Naive thymus-derived CD4-positive, alpha-beta T cell (primary cell): ENCODE data around the gene YWHAQ. TPM values are rescaled to one million over a fixed set of nuclear protein-coding genes. Genes with fewer than 3 reads are reported as not detected.

Source experiments
- ATAC-seq: fragments of 150-1000 bp; cut with Tn5 transposase; 2 replicates; pipeline ENCODE4 v1.10.0; 2021; ENCODE audit warnings: mild to moderate bottlenecking, moderate library complexity
- CTCF ChIA-PET: fragments of 350-600 bp; sonication (Branson Sonifier 250); formaldehyde crosslinking; loops from one replicate; lab custom pipeline; 2021; ENCODE audit warnings: antibody characterized with exemption; lab: Charles Lee
- POLR2A ChIA-PET: fragments of 350-600 bp; sonication (Branson Sonifier 250); formaldehyde crosslinking; loops from one replicate; lab custom pipeline; 2021; ENCODE audit warnings: antibody characterized with exemption, inconsistent platforms; lab: Charles Lee
- DNase-seq, 9 donors: peaks; one replicate each; pipeline versions ENCODE4 v3.0.0 to v3.0.0-alpha.2; 2020 to 2022; ENCODE audit warnings: mixed read lengths in 1 of 9
- H3K27ac ChIP-seq: one replicate; pipeline ENCODE4 v1.7.0; 2013; ENCODE audit warnings: mild to moderate bottlenecking, low read depth, low read length, moderate library complexity
- H3K27me3 ChIP-seq, 2 donors: one replicate each; pipeline ENCODE4 v1.7.0; 2013; ENCODE audit warnings: low read length in 2 of 2, mild to moderate bottlenecking in 2 of 2, moderate library complexity in 2 of 2; ENCODE audit not compliant: control insufficient read depth in 2 of 2, insufficient read depth in 2 of 2
- H3K36me3 ChIP-seq, 3 experiments: 1 replicate in 2 of 3; 2 replicates in 1 of 3; pipeline ENCODE4 v1.7.0; 2013; ENCODE audit warnings: low read length in 3 of 3, mild to moderate bottlenecking in 3 of 3, moderate library complexity in 1 of 3; ENCODE audit not compliant: insufficient read depth in 3 of 3, control insufficient read depth in 2 of 3
- H3K4me1 ChIP-seq, 2 donors: one replicate each; pipeline ENCODE4 v1.7.0; 2013; ENCODE audit warnings: low read length in 2 of 2, mild to moderate bottlenecking in 2 of 2, moderate library complexity in 1 of 2; ENCODE audit not compliant: control insufficient read depth in 2 of 2, insufficient read depth in 2 of 2
- H3K4me3 ChIP-seq: 2 replicates; pipeline ENCODE4 v1.7.0; 2013; ENCODE audit warnings: mild to moderate bottlenecking, low read length
- H3K9me3 ChIP-seq, 3 experiments: 1 replicate in 2 of 3; 2 replicates in 1 of 3; pipeline ENCODE4 v1.7.0; 2013; ENCODE audit warnings: low read length in 3 of 3; ENCODE audit not compliant: control insufficient read depth in 2 of 3
- H3K27ac Mint-ChIP-seq, 9 donors: one replicate each; pipeline ENCODE4 v1.8.0; 2020 to 2022; ENCODE audit warnings: mixed read lengths in 9 of 9, mild to moderate bottlenecking in 8 of 9, moderate library complexity in 5 of 9, inconsistent platforms in 2 of 9
- H3K27me3 Mint-ChIP-seq, 5 donors: one replicate each; pipeline ENCODE4 v1.8.0; 2021 to 2022; ENCODE audit warnings: mixed read lengths in 5 of 5, mild to moderate bottlenecking in 1 of 5
- H3K36me3 Mint-ChIP-seq, 5 donors: one replicate each; pipeline ENCODE4 v1.8.0; 2020 to 2022; ENCODE audit warnings: mixed read lengths in 5 of 5, mild to moderate bottlenecking in 3 of 5, inconsistent platforms in 1 of 5
- H3K4me1 Mint-ChIP-seq, 7 donors: one replicate each; pipeline ENCODE4 v1.8.0; 2020 to 2022; ENCODE audit warnings: mixed read lengths in 7 of 7, mild to moderate bottlenecking in 3 of 7, inconsistent platforms in 1 of 7
- H3K4me3 Mint-ChIP-seq, 10 donors: one replicate each; pipeline ENCODE4 v1.8.0; 2020 to 2022; ENCODE audit warnings: mild to moderate bottlenecking in 10 of 10, mixed read lengths in 10 of 10, moderate library complexity in 6 of 10, inconsistent platforms in 2 of 10
- H3K9me3 Mint-ChIP-seq, 11 donors: one replicate each; pipeline ENCODE4 v1.8.0; 2020 to 2022; ENCODE audit warnings: mixed read lengths in 11 of 11, mild to moderate bottlenecking in 4 of 11, inconsistent platforms in 1 of 11, moderate library complexity in 1 of 11
- intact Hi-C, 2 donors: fragments of 100-400 bp; cut with micrococcal nuclease; formaldehyde crosslinking; loops; one replicate each; pipeline ENCODE4 v1.15.1; 2023
- polyA plus RNA-seq, 2 donors: library from polyadenylated mRNA; unstranded; fragments of 300-500 nt; fragmentation: Illumina TruSeq; gene quantifications; one replicate each; pipeline ENCODE4 v1.2.3, GENCODE V29; 2021
- total RNA-seq, 6 experiments: library from RNA in 5 of 6; stranded (reverse) in 5 of 6; gene quantifications; 1 replicate in 5 of 6; 2 replicates in 1 of 6; pipeline ENCODE4 v1.2.3 and lab custom pipeline; 2021 to 2026

Gene YWHAQ
- total and polyA plus RNA-seq, 7 experiments from 2014 or later = 67.3 to 189 (median 118) TPM

DNA sequence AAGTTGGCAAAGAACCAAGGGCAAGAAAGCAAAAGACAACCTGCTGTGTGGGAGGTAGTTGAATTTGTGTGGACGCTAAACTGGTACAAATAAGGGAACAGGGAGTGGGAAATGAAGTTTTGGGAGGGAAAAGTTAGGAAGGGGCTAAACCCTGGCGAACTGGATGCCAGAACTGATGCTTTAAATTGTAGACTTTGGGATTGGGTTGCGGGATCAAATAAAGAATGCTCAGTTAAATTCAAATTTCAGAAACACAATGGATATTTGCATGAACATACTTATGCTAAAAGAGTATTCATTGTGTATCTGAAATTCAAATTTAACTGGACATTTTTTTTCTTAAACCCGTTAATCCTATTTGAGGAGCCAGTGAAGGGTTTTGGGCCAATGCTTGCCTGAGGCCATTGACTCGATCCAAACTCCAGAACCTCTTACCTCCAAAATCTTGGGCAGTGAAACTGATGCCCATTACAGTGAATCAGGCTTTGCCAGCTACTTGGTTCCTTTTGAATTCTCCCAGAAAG is 44.2 kb upstream of the YWHAQ start:
- no peaks in the 10 kb centered on the region for H3K36me3 ChIP-seq
- ChIA-PET CTCF (no interaction called here), POLR2A (no interaction called here)
- Mint-ChIP-seq H3K27me3 (peaks cover 0 to 17% (median 0%) of the 10 kb centered on the region in 5 donors), H3K4me1 (no peaks in the 10 kb centered on the region), H3K9me3 (peaks cover 0 to 5% (median 0%) of the 10 kb centered on the region in 11 donors), H3K4me3 (no peak overlapping the region), H3K36me3 (peaks cover 0 to 2% (median 0%) of the 10 kb centered on the region in 5 donors), H3K27ac (no peak overlapping the region)
- DNase-seq (no peak), ATAC-seq (no peak)
- intact Hi-C loops = no loop called here
- H3K4me1 ChIP-seq = no peaks in the 10 kb centered on the region
- H3K9me3 ChIP-seq = no peaks in the 10 kb centered on the region
- H3K4me3 ChIP-seq = no peak overlapping the region
- H3K27ac ChIP-seq = no peak overlapping the region
- H3K27me3 ChIP-seq = no peaks in the 10 kb centered on the region

- no peaks in the 10 kb centered on the region for H3K4me1 ChIP-seq
- H3K27ac Mint-ChIP-seq = no peak overlapping the region
- no peaks in the 10 kb centered on the region for H3K4me1 Mint-ChIP-seq
- peaks cover 0 to 17% (median 0%) of the 10 kb centered on the region in 5 donors for H3K27me3 Mint-ChIP-seq
- no peaks in the 10 kb centered on the region for H3K36me3 ChIP-seq
- H3K9me3 ChIP-seq = no peaks in the 10 kb centered on the region
- H3K4me3 ChIP-seq = no peak overlapping the region
- ChIA-PET POLR2A (interaction anchor here (0.6 kb wide), 1 partner anchor 44 kb away, joined by 3 read pairs; no protein-coding TSS in a partner anchor), CTCF (no interaction called here)
- no peaks in the 10 kb centered on the region for H3K27me3 ChIP-seq
- intact Hi-C loops = no loop called here
- no peak for ATAC-seq
- peaks cover 0 to 2% (median 0%) of the 10 kb centered on the region in 5 donors for H3K36me3 Mint-ChIP-seq
- no peak overlapping the region for H3K27ac ChIP-seq
- H3K9me3 Mint-ChIP-seq = peaks cover 0 to 2% (median 0%) of the 10 kb centered on the region in 11 donors
- DNase-seq = no peak
- no peak overlapping the region for H3K4me3 Mint-ChIP-seq
Measured at GRCh38 chr2:9673914-9674481, 43.2 kb upstream of the YWHAQ start.

DNA sequence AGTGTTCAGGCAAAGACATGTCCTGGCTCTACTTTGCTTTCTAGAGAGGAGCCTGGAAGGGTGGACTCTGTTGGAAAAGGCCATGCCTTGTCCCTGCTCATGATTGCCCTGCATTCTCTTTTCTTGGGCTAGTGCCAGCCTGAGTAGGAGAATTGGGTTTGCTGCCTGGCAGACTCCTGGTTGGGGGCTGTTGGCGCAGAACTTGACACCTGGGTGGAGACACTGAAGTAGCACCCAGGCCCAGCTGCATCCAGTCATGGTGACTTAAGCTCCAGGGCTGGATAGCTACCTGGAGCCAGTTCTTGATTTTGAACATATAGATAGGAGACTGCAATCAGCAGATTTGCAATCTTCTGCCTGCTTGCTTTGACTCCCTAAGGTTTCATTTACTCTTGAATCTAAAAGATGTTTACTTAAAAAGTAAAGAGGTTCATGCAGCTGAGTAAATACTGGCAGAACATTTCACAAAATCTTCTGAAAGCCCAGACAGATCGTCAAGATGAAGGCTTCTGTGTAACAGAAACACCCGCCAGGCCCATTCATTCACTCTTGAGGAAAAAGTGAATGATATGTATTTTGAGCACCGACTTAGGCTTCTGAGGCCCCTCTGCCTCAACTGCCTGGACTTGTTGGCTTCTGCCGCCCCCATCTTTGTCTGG is 38.0 kb upstream of the YWHAQ start:
- no peaks in the 10 kb centered on the region for H3K4me1 ChIP-seq
- no peak for DNase-seq
- H3K9me3 Mint-ChIP-seq = no peaks in the 10 kb centered on the region
- H3K9me3 ChIP-seq = no peaks in the 10 kb centered on the region
- H3K27me3 ChIP-seq = no peaks in the 10 kb centered on the region
- ChIA-PET CTCF (no interaction called here), POLR2A (no interaction called here)
- peaks cover 0 to 12% (median 0%) of the 10 kb centered on the region in 5 donors for H3K27me3 Mint-ChIP-seq
- no peak overlapping the region for H3K4me3 ChIP-seq
- H3K36me3 ChIP-seq = no peaks in the 10 kb centered on the region
- intact Hi-C loops = no loop called here
- H3K27ac ChIP-seq = no peak overlapping the region
- peaks cover 0 to 4% (median 0%) of the 10 kb centered on the region in 7 donors for H3K4me1 Mint-ChIP-seq
- no peaks in the 10 kb centered on the region for H3K36me3 Mint-ChIP-seq
- no peak for ATAC-seq
- no peak overlapping the region for H3K4me3 Mint-ChIP-seq
- H3K27ac Mint-ChIP-seq = no peak overlapping the region

- H3K27me3 ChIP-seq = no peaks in the 10 kb centered on the region
- H3K36me3 Mint-ChIP-seq = no peaks in the 10 kb centered on the region
- peak overlapping the region in 1 of 9 donors; percentile 72 for H3K27ac Mint-ChIP-seq
- H3K9me3 ChIP-seq = no peaks in the 10 kb centered on the region
- no peaks in the 10 kb centered on the region for H3K36me3 ChIP-seq
- intact Hi-C loops = no loop called here
- ChIA-PET POLR2A (no interaction called here), CTCF (no interaction called here)
- H3K4me1 Mint-ChIP-seq = peaks cover 0 to 4% (median 0%) of the 10 kb centered on the region in 7 donors
- no peak overlapping the region for H3K4me3 Mint-ChIP-seq
- ATAC-seq (no peak), DNase-seq (no peak)
- no peak overlapping the region for H3K4me3 ChIP-seq
- no peaks in the 10 kb centered on the region for H3K9me3 Mint-ChIP-seq
- no peaks in the 10 kb centered on the region for H3K4me1 ChIP-seq
- peaks cover 0 to 15% (median 0%) of the 10 kb centered on the region in 5 donors for H3K27me3 Mint-ChIP-seq
- H3K27ac ChIP-seq = no peak overlapping the region
Measured at GRCh38 chr2:9667826-9668225, 37.0 kb upstream of the YWHAQ start.

DNA sequence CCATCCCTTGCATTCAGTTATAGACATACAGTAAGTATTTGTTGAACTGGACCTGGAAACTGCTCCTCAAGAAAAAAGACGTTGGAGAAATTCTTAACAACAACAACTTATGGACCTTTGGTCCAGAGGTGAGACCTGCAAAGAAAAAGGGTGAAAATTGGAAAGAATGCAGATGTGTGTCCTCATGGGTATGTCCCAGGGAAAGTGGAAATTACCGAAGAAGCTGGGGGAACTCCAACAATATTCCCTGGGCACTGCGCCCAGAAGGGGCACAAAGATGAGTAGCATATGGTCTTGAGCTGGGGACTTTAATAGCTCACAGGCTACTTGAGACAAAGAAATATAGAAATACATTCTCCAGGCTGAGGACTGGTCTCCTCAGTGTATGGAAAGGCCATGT is 35.5 kb upstream of the YWHAQ start:
- POLR2A ChIA-PET = interaction anchor here (0.9 kb wide), 1 partner anchor 37 kb away, joined by 3 read pairs; no protein-coding TSS in a partner anchor
- no peak overlapping the region for H3K27ac Mint-ChIP-seq
- peaks cover 0 to 15% (median 0%) of the 10 kb centered on the region in 5 donors for H3K27me3 Mint-ChIP-seq

DNA sequence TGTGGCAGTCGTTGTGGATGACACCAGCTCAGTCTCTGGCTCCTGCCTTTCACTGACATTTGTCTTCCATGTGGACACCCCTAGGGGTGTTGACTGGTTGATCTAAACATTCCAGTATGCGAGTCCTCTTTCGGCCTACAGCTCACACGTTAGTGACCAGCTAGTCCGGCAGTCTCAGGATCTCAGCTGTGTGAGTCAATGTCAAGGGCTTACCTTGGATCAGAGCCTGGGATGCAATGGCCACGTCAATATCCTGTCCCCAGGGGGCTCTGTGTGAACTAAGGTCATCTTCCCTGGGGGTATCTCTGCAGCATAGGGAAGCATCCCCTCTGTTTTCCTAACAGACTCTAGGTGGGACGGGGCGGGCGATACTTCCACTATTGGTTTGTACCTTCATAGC is 35.1 kb upstream of the YWHAQ start:
- DNase-seq (no peak), ATAC-seq (no peak)
- Histone ChIP-seq H3K4me1 (peaks cover 0 to 4% of the 10 kb centered on the region in 2 donors), H3K27me3 (no peaks in the 10 kb centered on the region), H3K9me3 (no peaks in the 10 kb centered on the region), H3K4me3 (no peak overlapping the region), H3K36me3 (no peaks in the 10 kb centered on the region), H3K27ac (no peak overlapping the region)
- Mint-ChIP-seq H3K9me3 (no peaks in the 10 kb centered on the region), H3K36me3 (no peaks in the 10 kb centered on the region), H3K27ac (no peak overlapping the region), H3K27me3 (peaks cover 0 to 15% (median 0%) of the 10 kb centered on the region in 5 donors), H3K4me1 (peaks cover 0 to 4% (median 0%) of the 10 kb centered on the region in 7 donors), H3K4me3 (no peak overlapping the region)
- intact Hi-C loops = no loop called here
- ChIA-PET POLR2A (no interaction called here), CTCF (no interaction called here)

More for the DNA sequence above, 35.5 kb upstream of the YWHAQ start:
- CTCF ChIA-PET = no interaction called here
- ATAC-seq = no peak
- Histone ChIP-seq H3K36me3 (no peaks in the 10 kb centered on the region), H3K27ac (no peak overlapping the region), H3K4me1 (peaks cover 0 to 4% of the 10 kb centered on the region in 2 donors), H3K27me3 (no peaks in the 10 kb centered on the region), H3K4me3 (no peak overlapping the region), H3K9me3 (no peaks in the 10 kb centered on the region)
- Mint-ChIP-seq H3K4me1 (peaks cover 0 to 4% (median 0%) of the 10 kb centered on the region in 7 donors), H3K4me3 (no peak overlapping the region), H3K36me3 (no peaks in the 10 kb centered on the region), H3K9me3 (no peaks in the 10 kb centered on the region)
- no peak for DNase-seq
- intact Hi-C loops = no loop called here
